Astrocyte (in vitro differentiated cells and primary cell): ENCODE data around the gene MEF2B. TPM values are rescaled to one million over a fixed set of nuclear protein-coding genes. Genes with fewer than 3 reads are reported as not detected.
"Not testable (repeated sequence)": the region's sequence is repeated elsewhere in the genome, so short reads cannot be mapped to it uniquely, and the experiment has no call there.

Experiments used
- DNase-seq: peaks from one replicate; pipeline ENCODE4 v3.0.0-alpha.2; 2010; ENCODE audit warnings: low read depth
- FAIRE-seq: peaks from 2 replicates; lab custom pipeline; 2011; peaks lifted over from hg19 to GRCh38; lab: Jason Lieb, UNC
- H2AFZ ChIP-seq: 2 replicates; pipeline ENCODE4 v1.6.0; 2012; ENCODE audit warnings: low read depth, low read length, inconsistent platforms
- H3K27ac ChIP-seq: 2 replicates; pipeline ENCODE4 v1.5.1; 2011; ENCODE audit warnings: low read depth, low read length, inconsistent platforms
- H3K27me3 ChIP-seq: 2 replicates; pipeline ENCODE4 v1.6.0; 2011; ENCODE audit warnings: low read length, inconsistent platforms; ENCODE audit not compliant: insufficient read depth
- H3K36me3 ChIP-seq: 2 replicates; pipeline ENCODE4 v1.5.1; 2011; ENCODE audit warnings: low read length, inconsistent platforms; ENCODE audit not compliant: insufficient read depth
- H3K4me1 ChIP-seq: 2 replicates; pipeline ENCODE4 v1.5.1; 2011; ENCODE audit warnings: low read length, inconsistent platforms; ENCODE audit not compliant: insufficient read depth
- H3K4me2 ChIP-seq: 2 replicates; pipeline ENCODE4 v1.6.0; 2012; ENCODE audit warnings: low read length, inconsistent platforms
- H3K4me3 ChIP-seq: 2 replicates; pipeline ENCODE4 v1.5.1; 2011; ENCODE audit warnings: low read depth, mild to moderate bottlenecking, low read length, inconsistent platforms; ENCODE audit not compliant: insufficient read depth
- H3K79me2 ChIP-seq: 2 replicates; pipeline ENCODE4 v1.6.0; 2012; ENCODE audit warnings: mild to moderate bottlenecking, low read length, inconsistent platforms; ENCODE audit not compliant: insufficient read depth
- H3K9ac ChIP-seq: 2 replicates; pipeline ENCODE4 v1.6.0; 2012; ENCODE audit warnings: mild to moderate bottlenecking, low read length, inconsistent platforms
- H3K9me3 ChIP-seq: 2 replicates; pipeline ENCODE4 v1.5.1; 2012; ENCODE audit warnings: low read depth, mild to moderate bottlenecking, low read length, inconsistent platforms; ENCODE audit not compliant: insufficient read depth
- H4K20me1 ChIP-seq: 2 replicates; pipeline ENCODE4 v1.6.0; 2012; ENCODE audit warnings: low read length, inconsistent platforms; ENCODE audit not compliant: insufficient read depth
- H3K27ac Mint-ChIP-seq: one replicate; pipeline ENCODE4 v1.8.0; 2021; ENCODE audit warnings: mild to moderate bottlenecking, mixed read lengths; ENCODE audit not compliant: unreplicated experiment
- H3K27me3 Mint-ChIP-seq: one replicate; pipeline ENCODE4 v1.8.0; 2021; ENCODE audit warnings: low read depth, mixed read lengths; ENCODE audit not compliant: unreplicated experiment
- H3K36me3 Mint-ChIP-seq: one replicate; pipeline ENCODE4 v1.8.0; 2021; ENCODE audit warnings: low read depth, mixed read lengths; ENCODE audit not compliant: unreplicated experiment
- H3K4me1 Mint-ChIP-seq: one replicate; pipeline ENCODE4 v1.8.0; 2021; ENCODE audit warnings: low read depth, mixed read lengths; ENCODE audit not compliant: unreplicated experiment
- H3K4me3 Mint-ChIP-seq: one replicate; pipeline ENCODE4 v1.8.0; 2021; ENCODE audit warnings: mild to moderate bottlenecking, moderate library complexity, mixed read lengths; ENCODE audit not compliant: unreplicated experiment
- H3K9me3 Mint-ChIP-seq: one replicate; pipeline ENCODE4 v1.8.0; 2021; ENCODE audit warnings: mild to moderate bottlenecking, mixed read lengths; ENCODE audit not compliant: unreplicated experiment
- EZH2 ChIP-seq: IDR thresholded peaks from 2 replicates; pipeline ENCODE4 v1.6.1; 2012; ENCODE audit warnings: mild to moderate bottlenecking, low read length, inconsistent platforms; ENCODE audit not compliant: insufficient read depth
- total RNA-seq: library from RNA; stranded (reverse); gene quantifications from 2 replicates; pipeline ENCODE4 v1.2.1, GENCODE V29; 2021
- TF ChIP-seq, protein P1 (sequence below): IDR thresholded peaks from 2 replicates; pipeline ENCODE4 v1.5.1; 2011; ENCODE audit warnings: low read depth, mild to moderate bottlenecking, inconsistent platforms, low read length, moderate library complexity; ENCODE audit not compliant: insufficient read depth

The MEF2B gene
- total RNA-seq, 1 donor from 2014 or later: 1.7 TPM

DNA sequence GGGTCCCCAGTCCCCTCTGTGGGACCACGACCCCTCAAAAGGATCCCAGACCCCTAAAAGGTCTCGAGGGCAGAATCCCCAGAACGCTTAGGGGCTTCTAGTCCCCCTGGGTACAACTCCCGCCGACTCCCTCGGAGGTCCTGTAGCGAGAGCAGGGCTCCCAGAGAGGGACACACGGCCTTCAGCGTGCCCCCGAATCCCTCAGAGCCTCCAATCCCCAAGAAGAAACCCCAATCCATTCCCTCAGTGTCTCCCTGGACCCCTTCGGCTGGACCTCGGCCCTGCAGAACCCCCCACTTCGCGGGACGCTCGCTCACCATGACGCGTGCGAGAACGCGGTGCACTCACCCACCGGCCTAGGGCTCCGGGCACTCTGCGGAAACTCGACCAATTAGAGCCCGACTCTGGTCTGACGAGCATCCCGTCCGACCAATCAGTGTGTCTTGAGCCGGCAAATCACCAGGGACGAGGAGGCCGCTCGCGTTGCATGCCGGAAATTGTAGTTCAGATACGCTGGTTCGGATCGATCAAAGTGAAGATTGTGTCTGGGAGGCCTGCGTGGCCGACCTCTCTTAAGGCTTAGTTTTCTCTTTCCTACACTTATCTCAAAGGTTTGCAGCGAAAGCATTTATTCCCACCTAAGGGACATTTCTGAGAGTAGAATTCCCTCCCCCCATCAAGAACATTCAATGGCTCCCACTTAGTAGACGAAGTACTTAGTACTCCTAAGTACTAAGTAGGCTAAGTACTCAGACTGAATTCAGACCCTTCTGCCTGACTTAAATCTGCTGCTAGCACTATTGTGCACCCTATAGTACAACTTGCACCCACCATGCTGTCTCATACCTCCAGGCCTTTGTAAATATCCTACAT lies 31.7 kb downstream of the MEF2B start, which contains the start of gene TMEM161A:
TMEM161A (minus strand) TSS at position 370 of the 873 bp plus-strand sequence; CDS start at position 320, 50 bp downstream.
- no peak for FAIRE-seq
- peaks cover 7% of the 10 kb centered on the region for H3K27me3 Mint-ChIP-seq
- H3K27ac ChIP-seq: peak within 1 kb of the TSS; percentile 75

DNA sequence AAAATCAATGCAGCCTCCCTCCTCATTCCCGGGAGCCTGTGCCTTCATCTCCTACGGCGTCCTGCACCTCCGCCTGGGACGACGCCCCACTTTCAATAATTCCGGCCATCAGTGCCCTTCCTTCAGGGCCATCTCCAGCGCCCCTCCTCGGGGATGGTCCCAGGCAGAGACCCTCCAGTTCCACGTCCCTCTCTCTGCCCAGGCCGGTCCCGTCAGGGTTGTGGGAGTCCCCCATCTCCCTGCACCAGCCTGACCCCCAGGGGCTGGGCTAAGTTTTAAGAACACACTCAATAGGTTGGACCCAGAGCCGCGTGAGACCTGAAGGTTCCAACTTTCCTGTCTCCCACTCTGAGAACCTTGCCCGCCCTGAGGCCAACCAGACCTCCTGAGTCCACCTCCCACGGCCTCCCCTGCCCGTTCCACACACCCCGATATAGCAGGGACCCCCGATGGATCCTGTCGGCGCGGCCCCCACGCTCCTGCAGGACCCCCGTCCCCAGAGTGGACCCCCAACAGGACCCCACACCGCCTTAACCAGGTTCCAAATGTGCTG lies 32.4 kb downstream of the MEF2B start:
- Mint-ChIP-seq H3K4me3 (peak overlapping the region; percentile 99), H3K4me1 (peaks cover 3% of the 10 kb centered on the region), H3K27ac (peak overlapping the region; percentile 85), H3K36me3 (peaks cover 6% of the 10 kb centered on the region), H3K9me3 (no peaks in the 10 kb centered on the region), H3K27me3 (peaks cover 7% of the 10 kb centered on the region)
- Histone ChIP-seq H3K9me3 (no peaks in the 10 kb centered on the region), H3K27me3 (no peaks in the 10 kb centered on the region), H3K79me2 (peaks cover 12% of the 10 kb centered on the region), H4K20me1 (peaks cover 3% of the 10 kb centered on the region), H3K36me3 (no peaks in the 10 kb centered on the region), H3K4me2 (peak overlapping the region; percentile 100), H3K9ac (peak overlapping the region; percentile 96), H3K4me1 (peaks cover 8% of the 10 kb centered on the region), H3K27ac (peak overlapping the region; percentile 75), H2AFZ (peak overlapping the region; percentile 94), H3K4me3 (peak overlapping the region; percentile 89)
- no peak for DNase-seq
- no peak for FAIRE-seq
- TF ChIP-seq, protein P1, sequence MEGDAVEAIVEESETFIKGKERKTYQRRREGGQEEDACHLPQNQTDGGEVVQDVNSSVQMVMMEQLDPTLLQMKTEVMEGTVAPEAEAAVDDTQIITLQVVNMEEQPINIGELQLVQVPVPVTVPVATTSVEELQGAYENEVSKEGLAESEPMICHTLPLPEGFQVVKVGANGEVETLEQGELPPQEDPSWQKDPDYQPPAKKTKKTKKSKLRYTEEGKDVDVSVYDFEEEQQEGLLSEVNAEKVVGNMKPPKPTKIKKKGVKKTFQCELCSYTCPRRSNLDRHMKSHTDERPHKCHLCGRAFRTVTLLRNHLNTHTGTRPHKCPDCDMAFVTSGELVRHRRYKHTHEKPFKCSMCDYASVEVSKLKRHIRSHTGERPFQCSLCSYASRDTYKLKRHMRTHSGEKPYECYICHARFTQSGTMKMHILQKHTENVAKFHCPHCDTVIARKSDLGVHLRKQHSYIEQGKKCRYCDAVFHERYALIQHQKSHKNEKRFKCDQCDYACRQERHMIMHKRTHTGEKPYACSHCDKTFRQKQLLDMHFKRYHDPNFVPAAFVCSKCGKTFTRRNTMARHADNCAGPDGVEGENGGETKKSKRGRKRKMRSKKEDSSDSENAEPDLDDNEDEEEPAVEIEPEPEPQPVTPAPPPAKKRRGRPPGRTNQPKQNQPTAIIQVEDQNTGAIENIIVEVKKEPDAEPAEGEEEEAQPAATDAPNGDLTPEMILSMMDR: no peak
- no peak for TF ChIP-seq EZH2

More for the DNA sequence above, 31.7 kb downstream of the MEF2B start, which contains the start of gene TMEM161A:
- Histone ChIP-seq H3K4me2 (peak within 1 kb of the TSS; percentile 100), H4K20me1 (peaks cover 3% of the 10 kb centered on the region), H3K9ac (peak within 1 kb of the TSS; percentile 96), H3K4me3 (peak within 1 kb of the TSS; percentile 89), H3K36me3 (no peaks in the 10 kb centered on the region), H2AFZ (peak within 1 kb of the TSS; percentile 94), H3K27me3 (no peaks in the 10 kb centered on the region), H3K9me3 (no peaks in the 10 kb centered on the region), H3K4me1 (peaks cover 8% of the 10 kb centered on the region), H3K79me2 (peaks cover 12% of the 10 kb centered on the region)
- peak; percentile 100 for DNase-seq
- Mint-ChIP-seq H3K27ac (peak within 1 kb of the TSS; percentile 85), H3K36me3 (peaks cover 4% of the 10 kb centered on the region), H3K9me3 (no peaks in the 10 kb centered on the region), H3K4me3 (peak within 1 kb of the TSS; percentile 99), H3K4me1 (peaks cover 3% of the 10 kb centered on the region)
- TF ChIP-seq EZH2: no peak
- TF ChIP-seq, protein P1: no peak

DNA sequence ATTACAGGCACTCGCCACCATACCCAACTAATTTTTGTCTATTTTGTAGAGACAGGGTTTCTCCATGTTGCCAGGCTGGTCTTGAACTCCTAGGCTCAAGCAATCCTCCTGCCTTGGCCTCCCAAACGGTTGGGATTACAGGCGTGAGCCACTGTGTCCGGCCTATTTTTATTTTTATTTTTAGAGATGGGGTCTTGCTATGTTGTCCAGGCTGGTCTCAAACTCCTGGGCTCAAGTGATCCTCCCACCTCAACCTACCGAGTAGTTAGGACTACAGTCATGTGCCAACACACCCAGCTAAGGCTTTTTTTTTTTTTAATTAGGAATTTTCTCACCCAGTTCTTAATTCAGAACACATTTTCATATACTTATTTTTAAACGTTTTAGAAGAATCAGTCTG lies 34.4 kb downstream of the MEF2B start:
- H3K79me2 ChIP-seq: peaks cover 12% of the 10 kb centered on the region
- not testable (repeated sequence) for H3K9ac ChIP-seq, H3K27ac Mint-ChIP-seq, H3K4me2 ChIP-seq, H4K20me1 ChIP-seq, H3K4me3 ChIP-seq, DNase-seq, H3K36me3 ChIP-seq, H3K9me3 Mint-ChIP-seq, H3K27ac ChIP-seq, H3K9me3 ChIP-seq, H3K4me3 Mint-ChIP-seq, H3K27me3 Mint-ChIP-seq, H3K4me1 Mint-ChIP-seq, H3K27me3 ChIP-seq, H3K4me1 ChIP-seq, FAIRE-seq, H2AFZ ChIP-seq
- H3K36me3 Mint-ChIP-seq: peaks cover 15% of the 10 kb centered on the region
